Fibroblast of lung (primary cell): ENCODE data around the gene GINS1. TPM values are rescaled to one million over a fixed set of nuclear protein-coding genes. Genes with fewer than 3 reads are reported as not detected.

Source experiments
- DNase-seq, 2 donors: peaks; one replicate each; pipeline versions ENCODE4 v3.0.0 to v3.0.0-alpha.2; 2010; ENCODE audit warnings: low read depth in 2 of 2
- H2AFZ ChIP-seq: 2 replicates; pipeline ENCODE4 v1.5.1; 2012; ENCODE audit warnings: low read length, control low read depth, inconsistent platforms
- H3K27ac ChIP-seq: 2 replicates; pipeline ENCODE4 v1.5.1; 2011; ENCODE audit warnings: low read length, control low read depth; ENCODE audit not compliant: insufficient read depth
- H3K27me3 ChIP-seq: 2 replicates; pipeline ENCODE4 v1.5.1; 2011; ENCODE audit warnings: mild to moderate bottlenecking, low read length; ENCODE audit not compliant: control insufficient read depth, insufficient read depth
- H3K36me3 ChIP-seq: 2 replicates; pipeline ENCODE4 v1.5.1; 2011; ENCODE audit warnings: low read length; ENCODE audit not compliant: control insufficient read depth, insufficient read depth
- H3K4me1 ChIP-seq: 2 replicates; pipeline ENCODE4 v1.5.1; 2011; ENCODE audit warnings: low read length; ENCODE audit not compliant: control insufficient read depth, insufficient read depth; ENCODE audit errors: extremely low read depth
- H3K4me2 ChIP-seq: 2 replicates; pipeline ENCODE4 v1.5.1; 2011; ENCODE audit warnings: low read length, control low read depth; ENCODE audit not compliant: insufficient read depth; ENCODE audit errors: extremely low read depth
- H3K4me3 ChIP-seq, 4 experiments: fragments of 200-600 bp in 1 of 4; sonication (generic) in 1 of 4; replicated peaks in 1 of 4; 2 replicates each; pipeline ENCODE4 v1.5.1; 2011 to 2016; ENCODE audit warnings: low read length in 4 of 4, low read depth in 3 of 4, mild to moderate bottlenecking in 3 of 4, control low read depth in 2 of 4, inconsistent platforms in 1 of 4, mixed read lengths in 1 of 4; ENCODE audit not compliant: insufficient read depth in 1 of 4; ENCODE audit errors: control extremely low read depth in 1 of 4
- H3K79me2 ChIP-seq: 2 replicates; pipeline ENCODE4 v1.5.1; 2012; ENCODE audit warnings: mild to moderate bottlenecking, low read length, inconsistent platforms; ENCODE audit not compliant: control insufficient read depth, insufficient read depth
- H3K9ac ChIP-seq: 2 replicates; pipeline ENCODE4 v1.5.1; 2011; ENCODE audit warnings: mild to moderate bottlenecking, low read length, control low read depth; ENCODE audit not compliant: insufficient read depth
- H3K9me3 ChIP-seq: 2 replicates; pipeline ENCODE4 v1.5.1; 2012; ENCODE audit warnings: low read depth, low read length; ENCODE audit not compliant: control insufficient read depth, insufficient read depth
- H4K20me1 ChIP-seq: 2 replicates; pipeline ENCODE4 v1.5.1; 2011; ENCODE audit warnings: low read length; ENCODE audit not compliant: control insufficient read depth, insufficient read depth; ENCODE audit errors: extremely low read depth
- CTCF ChIP-seq, 2 donors: IDR thresholded peaks in 1 of 2; conservative IDR thresholded peaks in 1 of 2; 1 replicate in 1 of 2; 2 replicates in 1 of 2; pipeline ENCODE4 v1.5.1; 2011 to 2012; ENCODE audit warnings: low read length in 2 of 2, control low read depth in 1 of 2, inconsistent platforms in 1 of 2, low read depth in 1 of 2, mild to moderate bottlenecking in 1 of 2
- EZH2 ChIP-seq: IDR thresholded peaks from 2 replicates; pipeline ENCODE4 v1.5.1; 2012; ENCODE audit warnings: low read length, control low read depth, mild to moderate bottlenecking; ENCODE audit errors: missing control alignments
- polyA plus RNA-seq, 2 donors: library from polyadenylated mRNA; depleted of rRNA in 1 of 2; stranded (reverse) in 1 of 2; unstranded in 1 of 2; fragments of >200 nt; gene quantifications; 2 replicates each; pipeline ENCODE4 v1.2.1, GENCODE V29; 2011 to 2012; ENCODE audit warnings: missing spikeins in 1 of 2
- total RNA-seq: library from RNA; depleted of rRNA; stranded (reverse); fragments of >200 nt; gene quantifications from 2 replicates; pipeline ENCODE4 v1.2.1, GENCODE V29; 2014

The GINS1 gene
- total and polyA plus RNA-seq, 2 donors (not counting 1 experiment from before 2014, with no cell fraction given), result 3.0 to 5.6 TPM

GRCh38 chr20:25477014-25477882, 69.8 kb downstream of the GINS1 start:
- H2AFZ ChIP-seq, result no peak overlapping the region
- H3K79me2 ChIP-seq, result no peaks in the 10 kb centered on the region
- DNase-seq, result no peak
- H3K4me1 ChIP-seq, result no peaks in the 10 kb centered on the region
- H4K20me1 ChIP-seq, result no peaks in the 10 kb centered on the region
- peaks cover 5% of the 10 kb centered on the region for H3K36me3 ChIP-seq
- H3K9me3 ChIP-seq, result no peaks in the 10 kb centered on the region
- no peak overlapping the region for H3K9ac ChIP-seq
- H3K27me3 ChIP-seq, result no peaks in the 10 kb centered on the region
- no peak overlapping the region for H3K27ac ChIP-seq
- no peak for TF ChIP-seq CTCF (conservative IDR thresholded peaks at IDR 0.05 in 1 of 2, IDR thresholded peaks at IDR 0.05 in 1 of 2; ENCODE audit: low read depth in 1 of 2, low read length in 2 of 2)
- no peak for TF ChIP-seq EZH2
- no peak overlapping the region for H3K4me2 ChIP-seq
- no peak overlapping the region for H3K4me3 ChIP-seq

- Histone ChIP-seq H3K4me2 (no peak overlapping the region), H4K20me1 (no peaks in the 10 kb centered on the region), H3K4me3 (no peak overlapping the region), H3K4me1 (no peaks in the 10 kb centered on the region), H3K79me2 (no peaks in the 10 kb centered on the region), H3K27me3 (no peaks in the 10 kb centered on the region), H3K9ac (no peak overlapping the region), H3K36me3 (peaks cover 4% of the 10 kb centered on the region), H3K27ac (no peak overlapping the region), H2AFZ (no peak overlapping the region), H3K9me3 (no peaks in the 10 kb centered on the region)
- no peak for DNase-seq
- TF ChIP-seq EZH2, result no peak
- TF ChIP-seq CTCF (conservative IDR thresholded peaks at IDR 0.05 in 1 of 2, IDR thresholded peaks at IDR 0.05 in 1 of 2; ENCODE audit: low read depth in 1 of 2, low read length in 2 of 2), result no peak
Measured at GRCh38 chr20:25478889-25479568, 71.6 kb downstream of the GINS1 start.

DNA sequence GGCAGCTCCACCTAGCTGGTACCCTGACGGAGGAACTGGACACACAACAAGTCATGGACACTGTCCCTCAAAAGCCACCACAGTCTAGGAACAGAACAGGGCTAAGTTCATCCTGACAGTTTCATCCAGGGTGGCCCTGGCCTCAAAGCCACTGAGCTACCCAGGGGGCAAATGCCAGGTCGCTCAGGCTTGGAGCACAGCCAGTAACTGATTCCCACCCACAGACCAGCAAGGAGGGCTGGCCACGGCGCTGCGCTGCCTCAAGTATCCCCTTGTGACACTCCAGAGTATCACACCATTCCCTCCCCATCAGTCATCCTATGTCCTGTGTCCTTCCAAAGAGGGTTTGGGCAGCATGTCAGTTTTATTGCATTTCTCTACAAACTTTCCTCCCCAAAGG, 72.2 kb downstream of the GINS1 start:
- no peaks in the 10 kb centered on the region for H3K27me3 ChIP-seq
- no peak overlapping the region for H3K9ac ChIP-seq
- H3K79me2 ChIP-seq, result no peaks in the 10 kb centered on the region
- H3K4me3 ChIP-seq, result no peak overlapping the region
- no peak overlapping the region for H2AFZ ChIP-seq
- H4K20me1 ChIP-seq, result no peaks in the 10 kb centered on the region
- H3K4me1 ChIP-seq, result no peaks in the 10 kb centered on the region
- H3K27ac ChIP-seq, result no peak overlapping the region
- peaks cover 3% of the 10 kb centered on the region for H3K36me3 ChIP-seq
- H3K9me3 ChIP-seq, result no peaks in the 10 kb centered on the region
- no peak for DNase-seq
- TF ChIP-seq EZH2 (no peak), CTCF (conservative IDR thresholded peaks at IDR 0.05 in 1 of 2, IDR thresholded peaks at IDR 0.05 in 1 of 2; ENCODE audit: low read depth in 1 of 2, low read length in 2 of 2) (no peak)
- no peak overlapping the region for H3K4me2 ChIP-seq
